H7 (cell line): Measurements from ENCODE around the gene CTNNBIP1. TPM values are rescaled to one million over a fixed set of nuclear protein-coding genes. Genes with fewer than 3 reads are reported as not detected.

Source experiments
- DNase-seq: peaks from one replicate; pipeline ENCODE4 v3.0.0; 2012
- H3K27me3 ChIP-seq: 2 replicates; pipeline ENCODE4 v1.6.0; 2011; ENCODE audit warnings: mild to moderate bottlenecking, low read length; ENCODE audit not compliant: control insufficient read depth, insufficient read depth
- H3K36me3 ChIP-seq: replicated peaks from 2 replicates; pipeline ENCODE4 v1.5.1; 2011; ENCODE audit warnings: low read length; ENCODE audit not compliant: control insufficient read depth, insufficient read depth
- H3K4me3 ChIP-seq: 2 replicates; pipeline ENCODE4 v1.5.1; 2011; ENCODE audit warnings: low read depth, mild to moderate bottlenecking, control low read depth, low read length, moderate library complexity; ENCODE audit not compliant: insufficient read depth
- total RNA-seq: library from RNA; depleted of rRNA; stranded (reverse); fragments of >200 nt; shearing (Covaris generic); gene quantifications from 2 replicates; pipeline ENCODE4 v1.2.3, GENCODE V29; 2014

The CTNNBIP1 gene
- total RNA-seq, 1 experiment from 2014 or later: 78.8 TPM

DNA sequence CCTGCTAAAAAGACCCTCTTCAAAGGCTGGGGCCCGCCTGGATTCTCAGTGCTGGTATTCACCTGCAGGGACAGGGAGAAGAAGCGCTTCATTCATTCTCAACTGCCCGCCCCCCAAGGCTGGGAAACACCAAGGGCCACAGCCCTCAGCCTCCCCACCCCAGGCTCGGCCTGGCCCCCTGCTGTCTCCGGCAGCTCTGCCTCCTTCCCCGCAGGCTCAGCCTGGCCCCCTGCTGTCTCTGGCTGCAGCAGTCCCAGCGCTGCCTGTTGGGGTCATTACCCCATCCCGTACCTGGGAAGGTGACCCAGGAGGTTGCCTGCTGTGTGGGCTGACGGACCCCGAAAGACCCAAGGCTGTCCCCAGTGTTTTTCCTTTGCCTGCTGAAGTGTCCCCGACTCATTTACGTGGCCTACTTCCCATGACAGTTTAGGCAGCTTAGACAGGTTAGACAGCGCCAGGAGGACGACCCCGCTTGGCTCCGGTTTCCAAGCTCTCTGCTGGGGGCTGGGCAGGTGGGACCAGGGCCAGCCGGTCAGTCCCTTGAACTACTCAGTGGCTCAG lies 63.4 kb downstream of the CTNNBIP1 start:
- no peak overlapping the region for H3K4me3 ChIP-seq
- no peaks in the 10 kb centered on the region for H3K27me3 ChIP-seq
- no peaks in the 10 kb centered on the region for H3K36me3 ChIP-seq
- peak; percentile 78 for DNase-seq

DNA sequence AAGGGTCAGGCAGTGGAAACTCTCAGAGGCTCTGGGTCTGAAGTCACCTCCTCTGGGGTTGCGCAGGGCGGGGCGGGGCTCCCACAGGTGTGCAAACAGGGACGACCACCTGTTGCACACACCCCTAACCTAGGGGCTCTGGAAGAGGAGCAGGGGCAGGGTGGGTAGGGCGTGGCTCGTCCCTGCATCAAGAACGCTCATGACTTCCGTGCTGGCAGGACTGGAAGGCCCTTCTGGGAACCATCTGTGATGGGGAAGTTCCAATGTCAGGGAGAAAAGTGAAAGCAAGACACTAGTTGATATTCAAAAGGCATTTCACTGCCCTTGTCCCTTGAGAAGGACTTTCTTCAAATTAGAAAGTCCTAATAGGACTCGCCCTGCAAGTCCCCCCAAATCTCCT lies 64.2 kb downstream of the CTNNBIP1 start:
- no peak overlapping the region for H3K4me3 ChIP-seq
- DNase-seq: no peak

DNA sequence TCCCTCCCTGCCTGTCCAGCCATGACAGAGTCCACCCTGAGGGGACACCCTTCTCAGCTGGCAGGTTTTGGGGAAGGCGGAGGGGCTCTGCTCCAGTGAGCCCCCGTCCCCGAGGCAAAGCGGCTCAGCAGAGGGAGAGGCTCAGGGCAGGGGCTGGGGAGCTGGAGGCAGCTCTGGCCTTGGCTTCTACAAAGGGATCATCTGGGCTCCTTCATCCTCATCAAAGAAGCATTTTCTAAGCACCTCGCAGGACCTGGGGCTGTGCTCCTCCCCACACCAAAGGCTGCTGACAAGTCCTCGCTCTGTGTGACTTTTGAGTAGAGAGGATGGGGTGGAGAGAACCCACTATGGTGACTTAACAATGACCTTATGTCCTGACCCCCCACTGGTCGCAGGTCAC lies 65.3 kb downstream of the CTNNBIP1 start:
- no peak for DNase-seq
- H3K27me3 ChIP-seq: no peaks in the 10 kb centered on the region
- no peaks in the 10 kb centered on the region for H3K36me3 ChIP-seq
- no peak overlapping the region for H3K4me3 ChIP-seq

More for the DNA sequence above, 64.2 kb downstream of the CTNNBIP1 start:
- Histone ChIP-seq H3K27me3 (no peaks in the 10 kb centered on the region), H3K36me3 (no peaks in the 10 kb centered on the region)

DNA sequence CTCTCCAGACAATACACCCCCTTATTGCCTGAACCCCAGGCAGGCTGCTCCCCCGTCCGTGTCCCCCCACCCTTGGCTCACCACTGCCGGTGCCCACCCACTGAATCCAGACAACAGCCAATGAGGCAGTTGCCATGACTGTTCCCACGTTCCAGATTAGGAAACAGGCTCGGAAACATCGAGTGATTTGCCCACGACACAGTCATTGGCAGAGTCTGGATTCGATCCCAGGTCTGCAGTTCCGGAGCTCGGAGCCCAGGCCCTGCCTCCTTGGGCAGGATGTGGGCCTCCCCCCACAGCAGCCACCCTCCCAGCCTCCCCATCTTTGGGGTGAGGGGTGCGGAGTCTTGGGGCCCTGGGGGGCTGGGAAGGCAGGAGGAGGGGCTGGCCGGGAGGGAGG lies 66.0 kb downstream of the CTNNBIP1 start:
- peak; percentile 42 for DNase-seq

DNA sequence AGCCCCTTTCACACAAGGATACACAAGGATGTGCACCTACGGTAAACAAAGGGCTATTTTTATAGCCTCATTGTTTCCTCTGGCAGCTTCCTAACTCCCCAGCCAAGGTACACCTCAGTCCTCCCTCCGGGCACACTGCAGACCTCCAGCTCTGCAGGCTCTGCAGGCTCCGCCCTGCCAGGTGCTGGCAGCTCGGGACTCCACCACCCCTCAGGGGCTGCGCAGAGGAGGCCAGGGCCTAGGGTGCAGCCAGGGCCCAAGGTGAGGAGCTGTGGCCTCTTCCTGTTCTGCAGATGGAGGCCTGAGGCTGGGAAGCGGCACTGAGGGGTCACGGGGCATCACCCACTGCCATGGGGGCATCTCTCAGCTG lies 66.5 kb downstream of the CTNNBIP1 start:
- H3K27me3 ChIP-seq: no peaks in the 10 kb centered on the region; the same call in 1 of the 2 replicates
- no peak overlapping the region for H3K4me3 ChIP-seq
- H3K36me3 ChIP-seq: no peaks in the 10 kb centered on the region
- DNase-seq: peak; percentile 64

More for the DNA sequence above, 66.0 kb downstream of the CTNNBIP1 start:
- H3K36me3 ChIP-seq: no peaks in the 10 kb centered on the region
- no peak overlapping the region for H3K4me3 ChIP-seq
- H3K27me3 ChIP-seq: no peaks in the 10 kb centered on the region; the same call in 1 of the 2 replicates

DNA sequence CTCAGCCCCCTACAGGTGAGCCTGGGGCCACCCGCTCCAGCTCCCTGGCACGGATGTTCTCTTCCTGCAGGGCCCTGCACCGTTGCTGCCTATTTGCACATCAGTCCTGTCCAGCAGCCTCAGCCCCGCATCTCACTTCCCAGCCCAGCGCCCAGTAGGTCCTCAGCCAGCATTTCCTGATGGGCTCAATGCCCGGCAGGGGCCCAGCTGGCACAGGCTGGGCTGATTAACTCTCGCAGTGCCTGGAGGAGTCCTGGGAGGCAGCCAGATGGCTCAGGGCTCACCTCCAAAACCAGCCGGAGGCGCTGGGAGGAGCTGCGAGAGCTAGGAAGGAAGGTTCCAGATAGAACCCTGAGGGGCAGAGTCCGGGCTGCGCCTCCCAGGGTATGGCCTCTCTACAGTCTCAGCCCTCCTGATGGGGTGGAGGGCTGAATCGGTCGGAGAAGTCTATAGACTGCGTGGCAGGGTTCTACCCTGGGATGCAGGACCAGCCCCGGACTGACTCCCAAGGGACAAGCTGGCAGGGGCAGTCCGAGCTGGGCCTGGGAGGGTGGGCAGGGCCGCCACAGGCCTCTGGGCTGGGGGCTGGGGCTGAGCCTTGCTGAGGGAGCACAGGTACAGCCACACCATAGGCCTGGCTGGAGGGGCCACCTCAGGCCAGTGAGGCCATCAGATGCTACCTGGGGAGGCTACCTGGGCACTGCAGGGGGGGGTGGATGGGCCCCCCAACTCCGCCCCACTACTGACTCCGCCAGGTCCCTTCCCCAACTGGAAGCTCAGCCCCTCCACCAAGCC lies 67.1 kb downstream of the CTNNBIP1 start:
- peak; percentile 76 for DNase-seq
- no peak overlapping the region for H3K4me3 ChIP-seq
- no peaks in the 10 kb centered on the region; the same call in 1 of the 2 replicates for H3K27me3 ChIP-seq
- no peaks in the 10 kb centered on the region for H3K36me3 ChIP-seq

DNA sequence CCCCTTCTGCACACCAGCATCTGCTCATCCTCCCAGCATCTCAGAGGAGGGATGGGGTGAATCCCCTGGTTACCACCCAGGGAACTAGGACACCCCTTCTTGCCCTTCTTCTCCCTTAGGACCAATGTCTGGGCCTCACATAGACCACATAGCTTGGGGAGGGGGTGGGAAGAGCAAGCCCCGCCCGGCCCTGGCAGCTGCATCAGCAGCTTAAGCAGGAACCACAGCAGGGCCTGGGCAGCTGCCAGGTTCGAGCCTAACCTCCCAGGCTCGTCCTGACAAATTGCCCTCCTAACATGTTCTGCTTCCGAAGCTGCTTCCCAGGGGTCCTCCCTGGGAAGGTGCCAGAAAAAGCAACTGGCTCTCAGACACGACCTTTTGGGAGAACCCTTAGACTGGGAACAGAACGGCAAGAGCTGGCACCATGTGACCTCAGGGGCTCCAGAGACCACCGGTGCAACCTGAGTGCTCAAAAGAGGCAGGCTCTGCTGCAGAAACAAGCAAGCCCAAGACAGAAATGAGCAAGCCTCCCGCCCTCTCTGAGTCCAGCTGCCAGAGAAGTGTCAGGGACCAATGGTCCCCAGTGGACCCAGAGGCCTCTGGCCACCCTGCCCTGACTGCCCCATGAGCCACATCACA lies 67.9 kb downstream of the CTNNBIP1 start:
- Histone ChIP-seq H3K4me3 (no peak overlapping the region), H3K36me3 (no peaks in the 10 kb centered on the region), H3K27me3 (no peaks in the 10 kb centered on the region; the same call in 1 of the 2 replicates)
- DNase-seq: peak; percentile 35

DNA sequence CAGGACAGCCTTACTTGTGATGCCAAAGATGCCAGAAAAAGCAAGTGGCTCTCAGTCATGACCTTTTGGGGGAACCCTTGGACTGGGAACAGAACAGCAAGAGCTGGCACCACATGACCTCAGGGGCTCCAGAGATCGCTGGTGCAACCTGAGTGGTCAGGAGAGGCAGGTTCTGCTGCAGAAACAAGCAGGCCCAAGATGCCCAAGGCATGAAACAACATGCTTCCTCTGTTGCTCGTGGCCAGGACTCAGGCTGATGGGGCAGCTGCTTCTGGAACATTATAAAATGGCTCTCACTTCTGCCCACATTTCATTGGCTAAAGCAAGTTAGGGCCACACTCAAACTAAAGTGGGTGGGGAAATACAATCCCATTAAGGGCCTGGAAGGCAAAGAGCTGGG lies 68.6 kb downstream of the CTNNBIP1 start:
- Histone ChIP-seq H3K4me3 (no peak overlapping the region), H3K36me3 (no peaks in the 10 kb centered on the region), H3K27me3 (no peaks in the 10 kb centered on the region; the same call in 1 of the 2 replicates)
- peak; percentile 13 for DNase-seq

DNA sequence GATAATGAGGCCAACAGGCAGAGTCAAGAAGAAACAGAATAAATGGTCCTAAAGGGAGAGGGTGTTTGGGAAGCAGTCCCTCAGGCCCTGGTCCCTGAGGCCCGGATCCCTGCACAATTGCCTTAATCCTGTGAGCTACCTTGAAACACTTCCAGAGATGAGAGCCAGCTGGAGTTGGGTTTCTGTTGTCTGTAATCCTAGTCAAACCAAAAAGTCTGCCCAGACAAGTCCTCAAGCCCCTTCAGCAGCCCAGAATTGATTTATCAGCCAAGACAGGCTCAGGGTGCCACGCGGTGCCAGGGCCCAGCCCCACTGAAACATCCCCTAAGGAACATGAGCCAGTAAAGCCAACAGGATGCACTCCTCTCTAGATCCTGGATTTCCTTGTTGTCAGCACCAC lies 69.9 kb downstream of the CTNNBIP1 start:
- peak; percentile 18 for DNase-seq
- H3K36me3 ChIP-seq: no peaks in the 10 kb centered on the region
- H3K27me3 ChIP-seq: no peaks in the 10 kb centered on the region; the same call in 1 of the 2 replicates
- no peak overlapping the region for H3K4me3 ChIP-seq

DNA sequence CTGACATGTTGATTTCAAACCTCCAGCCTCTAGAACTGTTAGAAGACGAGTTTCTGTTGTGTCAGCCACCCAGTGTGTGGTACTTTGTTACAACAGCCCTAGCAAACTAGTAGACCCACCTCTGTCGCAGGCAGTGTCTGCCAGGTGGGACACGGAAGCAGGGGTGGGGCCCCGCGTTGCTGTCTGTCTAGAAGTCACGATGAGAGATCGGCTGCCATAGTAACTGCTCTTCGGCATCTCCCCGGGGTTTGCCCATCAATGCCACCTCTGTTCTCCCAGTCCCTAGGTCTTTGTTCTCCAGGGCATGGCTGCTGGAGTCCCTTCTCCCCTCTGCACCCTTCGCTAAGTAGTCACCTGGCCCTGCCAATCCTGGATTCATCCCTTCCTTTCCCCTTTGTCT lies 71.1 kb downstream of the CTNNBIP1 start:
- no peaks in the 10 kb centered on the region for H3K36me3 ChIP-seq
- DNase-seq: peak; percentile 24

DNA sequence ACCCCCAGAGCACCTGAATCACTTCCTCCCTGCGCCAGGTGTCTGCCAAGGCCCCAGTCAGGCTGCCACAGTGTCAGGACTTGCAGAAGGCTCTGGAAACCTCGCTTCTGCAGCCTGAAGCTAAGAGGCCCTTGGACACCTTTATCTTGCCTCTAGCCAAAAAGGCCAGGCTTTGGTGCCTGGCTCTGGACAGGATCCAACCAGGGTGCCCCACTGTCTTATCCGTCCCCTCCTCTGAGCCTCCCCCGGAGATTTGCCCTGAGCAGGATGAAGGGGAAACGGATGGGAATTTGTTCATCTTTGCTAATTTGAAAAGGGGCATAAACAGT lies 73.5 kb downstream of the CTNNBIP1 start:
- DNase-seq: no peak
- no peaks in the 10 kb centered on the region; the same call in 1 of the 2 replicates for H3K27me3 ChIP-seq
- H3K4me3 ChIP-seq: no peak overlapping the region
- no peaks in the 10 kb centered on the region for H3K36me3 ChIP-seq

More for the DNA sequence above, 71.1 kb downstream of the CTNNBIP1 start:
- Histone ChIP-seq H3K27me3 (no peaks in the 10 kb centered on the region; the same call in 1 of the 2 replicates), H3K4me3 (no peak overlapping the region)

DNA sequence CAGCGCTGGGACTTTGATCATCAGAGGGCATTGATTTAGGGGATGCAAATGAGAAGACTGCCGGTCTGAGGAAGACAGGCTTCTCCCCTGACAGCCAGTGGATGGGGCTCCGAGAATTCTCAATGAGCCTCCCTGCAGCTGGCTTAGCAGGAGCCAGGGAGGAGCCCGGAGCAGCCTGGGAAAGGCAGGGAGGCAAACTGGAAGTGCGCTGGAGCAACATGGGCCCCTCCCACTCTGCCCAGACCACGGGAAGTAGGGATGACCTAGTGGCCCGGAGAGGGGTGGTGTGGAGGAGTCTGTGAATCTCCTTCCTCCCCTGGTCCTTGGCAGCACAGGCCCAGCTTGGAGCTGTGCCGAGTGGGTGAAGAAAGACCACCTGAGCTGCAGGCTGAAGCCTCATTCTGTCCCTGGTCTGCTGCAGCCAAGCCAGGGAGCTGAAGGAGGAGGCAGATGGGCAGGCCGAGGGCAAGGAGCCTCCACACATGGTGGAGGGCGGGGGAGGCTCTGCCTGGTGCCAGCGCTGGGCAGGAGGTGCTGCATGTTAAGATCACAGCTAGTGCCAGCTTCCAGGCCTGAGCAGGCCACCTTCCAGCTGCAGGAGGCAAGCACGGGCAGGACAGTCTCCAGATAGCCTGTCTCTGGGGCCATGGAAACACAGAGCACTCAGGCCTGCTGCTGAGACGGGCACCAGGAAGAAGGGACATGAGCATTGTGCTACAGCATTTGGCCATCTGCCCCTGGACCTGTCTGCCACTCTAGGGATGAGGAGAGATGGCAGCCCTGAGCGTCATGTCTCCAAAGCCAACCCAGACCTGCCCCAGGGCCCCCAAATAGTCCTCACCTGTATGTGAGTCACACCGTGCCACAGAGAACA lies 74.1 kb downstream of the CTNNBIP1 start:
- peak; percentile 90 for DNase-seq
- Histone ChIP-seq H3K36me3 (no peaks in the 10 kb centered on the region), H3K4me3 (no peak overlapping the region), H3K27me3 (no peaks in the 10 kb centered on the region; the same call in 1 of the 2 replicates)

DNA sequence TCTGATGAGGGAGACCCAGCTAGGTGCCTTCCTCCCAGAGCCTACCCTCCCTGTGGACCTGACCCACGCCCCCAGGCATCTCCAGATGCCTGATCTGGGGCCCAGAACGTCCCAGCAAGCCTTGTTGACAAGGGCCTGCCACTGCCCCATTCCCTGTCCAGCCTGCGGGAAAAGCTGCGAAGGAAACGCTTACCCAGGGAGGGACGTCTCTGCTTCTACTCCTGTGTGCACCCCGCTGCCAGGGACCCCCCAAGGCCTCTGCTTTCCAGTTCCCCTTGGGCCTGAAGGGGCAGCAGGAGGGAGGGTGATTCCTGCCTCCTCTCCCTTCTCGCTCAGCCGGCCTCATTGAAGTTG lies 74.7 kb downstream of the CTNNBIP1 start:
- DNase-seq: no peak
- Histone ChIP-seq H3K27me3 (no peaks in the 10 kb centered on the region; the same call in 1 of the 2 replicates), H3K4me3 (no peak overlapping the region)

DNA sequence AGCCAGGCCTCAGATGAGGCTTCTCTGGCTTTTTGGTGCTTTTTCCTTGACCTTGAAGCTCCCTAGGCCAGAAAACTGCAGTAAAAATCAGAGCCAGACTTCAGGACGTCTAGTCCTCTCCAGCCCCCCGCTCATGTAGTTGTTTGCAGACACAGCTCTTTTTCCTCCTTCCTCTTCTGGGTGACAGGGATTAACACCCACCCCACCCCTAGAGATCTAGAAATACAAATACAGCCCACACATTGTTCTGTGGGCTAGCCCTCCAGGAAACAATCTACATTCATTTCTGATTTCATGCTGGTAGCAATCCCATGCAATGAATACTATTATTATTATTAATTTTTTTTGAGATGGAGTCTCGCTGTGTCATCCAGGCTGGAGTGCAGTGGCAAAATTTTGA lies 76.4 kb downstream of the CTNNBIP1 start:
- DNase-seq: peak; percentile 15
- Histone ChIP-seq H3K4me3 (no peak overlapping the region), H3K27me3 (no peaks in the 10 kb centered on the region), H3K36me3 (no peaks in the 10 kb centered on the region)

More for the DNA sequence above, 74.7 kb downstream of the CTNNBIP1 start:
- no peaks in the 10 kb centered on the region for H3K36me3 ChIP-seq
